Measurements from ENCODE around the gene JOSD2. TPM values are rescaled to one million over a fixed set of nuclear protein-coding genes. Genes with fewer than 3 reads are reported as not detected.

The JOSD2 gene
- total and polyA plus RNA-seq, 2 donors (not counting 3 experiments of a cell fraction or from before 2014, with no cell fraction given) = 37.4 to 62.8 TPM

- H3K79me2 ChIP-seq (ENCODE audit: control insufficient read depth, insufficient read depth, low read length) = no peaks in the 10 kb centered on the region
- ChIA-PET POLR2A (no interaction called here), CTCF (interaction anchor here (7.4 kb wide), 1 partner anchor 17 kb away, joined by 41 read pairs; no protein-coding TSS in a partner anchor)
- TF ChIP-seq, protein P1, sequence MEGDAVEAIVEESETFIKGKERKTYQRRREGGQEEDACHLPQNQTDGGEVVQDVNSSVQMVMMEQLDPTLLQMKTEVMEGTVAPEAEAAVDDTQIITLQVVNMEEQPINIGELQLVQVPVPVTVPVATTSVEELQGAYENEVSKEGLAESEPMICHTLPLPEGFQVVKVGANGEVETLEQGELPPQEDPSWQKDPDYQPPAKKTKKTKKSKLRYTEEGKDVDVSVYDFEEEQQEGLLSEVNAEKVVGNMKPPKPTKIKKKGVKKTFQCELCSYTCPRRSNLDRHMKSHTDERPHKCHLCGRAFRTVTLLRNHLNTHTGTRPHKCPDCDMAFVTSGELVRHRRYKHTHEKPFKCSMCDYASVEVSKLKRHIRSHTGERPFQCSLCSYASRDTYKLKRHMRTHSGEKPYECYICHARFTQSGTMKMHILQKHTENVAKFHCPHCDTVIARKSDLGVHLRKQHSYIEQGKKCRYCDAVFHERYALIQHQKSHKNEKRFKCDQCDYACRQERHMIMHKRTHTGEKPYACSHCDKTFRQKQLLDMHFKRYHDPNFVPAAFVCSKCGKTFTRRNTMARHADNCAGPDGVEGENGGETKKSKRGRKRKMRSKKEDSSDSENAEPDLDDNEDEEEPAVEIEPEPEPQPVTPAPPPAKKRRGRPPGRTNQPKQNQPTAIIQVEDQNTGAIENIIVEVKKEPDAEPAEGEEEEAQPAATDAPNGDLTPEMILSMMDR (IDR thresholded peaks at IDR 0.05; ENCODE audit: extremely low read depth in 1 of 2, insufficient read depth in 1 of 2, low read depth in 1 of 2, low read length in 2 of 2) = no peak
- TF ChIP-seq POLR2AphosphoS5 (IDR thresholded peaks at IDR 0.05; ENCODE audit: insufficient read depth, low read depth, low read length) = no peak
- no peak for TF ChIP-seq EZH2 (IDR thresholded peaks at IDR 0.05; ENCODE audit: borderline replicate concordance, low read depth, low read length, severe bottlenecking)
- no peak for TF ChIP-seq JUN (IDR thresholded peaks at IDR 0.05; ENCODE audit: borderline replicate concordance, insufficient read depth, insufficient read length, low read depth)
- TF ChIP-seq FOS (IDR thresholded peaks at IDR 0.05; ENCODE audit: borderline replicate concordance, insufficient read depth, low read length) = no peak
- no peak for TF ChIP-seq GATA2 (IDR thresholded peaks at IDR 0.05; ENCODE audit: insufficient read depth, insufficient read length, low read depth, low read length)
- TF ChIP-seq POLR2A (IDR thresholded peaks at IDR 0.05; ENCODE audit: low read depth, low read length) = no peak
- no peak for TF ChIP-seq MYC (IDR thresholded peaks at IDR 0.05; ENCODE audit: low read depth, low read length)
- no TSS peak for BruUV-seq (replicated peaks)
- no peak overlapping the region for H3K4me3 ChIP-seq (replicated peaks in 1 of 3; ENCODE audit: insufficient read depth in 1 of 3, low read depth in 1 of 3, low read length in 3 of 3)
- no peak for DNase-seq (ENCODE audit: low read depth, low spot score)
- no peaks in the 10 kb centered on the region for H4K20me1 ChIP-seq (replicated peaks; ENCODE audit: control insufficient read depth, extremely low read depth, insufficient read depth, low read length)
- H3K27me3 ChIP-seq (ENCODE audit: control insufficient read depth in 2 of 2, insufficient read depth in 2 of 2, low read length in 2 of 2) = no peaks in the 10 kb centered on the region
- no peak overlapping the region for H3K27ac ChIP-seq (ENCODE audit: insufficient read depth, low read depth, low read length)
- no peak overlapping the region for H3K4me2 ChIP-seq (ENCODE audit: insufficient read depth, low read length)
- no peaks in the 10 kb centered on the region for H3K36me3 ChIP-seq (ENCODE audit: control insufficient read depth in 2 of 2, extremely low read depth in 1 of 2, insufficient read depth in 2 of 2, low read length in 2 of 2)
- no peaks in the 10 kb centered on the region for H3K4me1 ChIP-seq (ENCODE audit: control insufficient read depth, extremely low read depth, insufficient read depth, low read length)
- H3K9ac ChIP-seq (replicated peaks; ENCODE audit: extremely low read depth, insufficient read depth, low read length) = no peak overlapping the region
- dilution Hi-C loops (cut with MboI; ENCODE audit: extremely low pct_ligation_motif_present, low sequenced_read_pairs) (no loop called here), intact Hi-C loops (cut with micrococcal nuclease) (no loop called here)
- no peaks in the 10 kb centered on the region for H3K9me3 ChIP-seq (replicated peaks; ENCODE audit: control insufficient read depth, insufficient read depth, low read length)
- H2AFZ ChIP-seq (ENCODE audit: low read depth, low read length) = no peak overlapping the region
- H3K9me1 ChIP-seq (replicated peaks; ENCODE audit: control insufficient read depth, extremely low read depth, insufficient read depth, low read length) = no peaks in the 10 kb centered on the region
- FAIRE-seq = no peak
These were observed 10.0 kb upstream of the JOSD2 start for GRCh38 chr19:50520822-50521465.

Data from endothelial cell of umbilical vein (primary cell).